ENCODE data around the gene BTBD16.

- TF ChIP-seq SUZ12 (IDR thresholded peaks at IDR 0.05; ENCODE audit: extremely low read depth, insufficient read depth, insufficient read length) (no peak), YY1 (IDR thresholded peaks at IDR 0.05; ENCODE audit: insufficient read depth, insufficient read length) (no peak), ZNF274 (IDR thresholded peaks at IDR 0.05; ENCODE audit: low read depth, low read length) (no peak)
Measured at GRCh38 chr10:122328676-122329075, 57.6 kb downstream of the BTBD16 start.
